ENCODE measurements around the gene FGFRL1. TPM values are rescaled to one million over a fixed set of nuclear protein-coding genes. Genes with fewer than 3 reads are reported as not detected.
A peak's percentile ranks its signal among the peaks of the same experiment; 100 is the strongest.
"Not testable (repeated sequence)": the region's sequence is repeated elsewhere in the genome, so short reads cannot be mapped to it uniquely, and the experiment has no call there.

Gene FGFRL1
- total RNA-seq, 8 experiments from 2014 or later = 5.4 to 42.4 (median 15.0) TPM

GRCh38 chr4:968621-969394, 42.6 kb upstream of the FGFRL1 start:
- H3K4me3 ChIP-seq = no peak overlapping the region
- in situ Hi-C loops (cut with MboI; ENCODE audit: low pct_unique_long_range_greater_than_20kb in 2 of 9, low sequenced_read_pairs in 9 of 9, unreplicated experiment in 9 of 9) = no loop called here
- H3K27ac ChIP-seq = no peak overlapping the region
- peaks cover 13 to 17% of the 10 kb centered on the region in 2 donors for H3K4me1 ChIP-seq (replicated peaks in 1 of 2)
- ATAC-seq (replicated peaks in 6 of 8) = peak in 2 of 8 experiments; percentile 6 to 9
- 45 to 93% (median 50%) methylated on average over 3 to 12 of the region's 23 CpGs; no CpG with 5 or more reads in 6 of the 10 experiments for WGBS, 10 experiments

DNA sequence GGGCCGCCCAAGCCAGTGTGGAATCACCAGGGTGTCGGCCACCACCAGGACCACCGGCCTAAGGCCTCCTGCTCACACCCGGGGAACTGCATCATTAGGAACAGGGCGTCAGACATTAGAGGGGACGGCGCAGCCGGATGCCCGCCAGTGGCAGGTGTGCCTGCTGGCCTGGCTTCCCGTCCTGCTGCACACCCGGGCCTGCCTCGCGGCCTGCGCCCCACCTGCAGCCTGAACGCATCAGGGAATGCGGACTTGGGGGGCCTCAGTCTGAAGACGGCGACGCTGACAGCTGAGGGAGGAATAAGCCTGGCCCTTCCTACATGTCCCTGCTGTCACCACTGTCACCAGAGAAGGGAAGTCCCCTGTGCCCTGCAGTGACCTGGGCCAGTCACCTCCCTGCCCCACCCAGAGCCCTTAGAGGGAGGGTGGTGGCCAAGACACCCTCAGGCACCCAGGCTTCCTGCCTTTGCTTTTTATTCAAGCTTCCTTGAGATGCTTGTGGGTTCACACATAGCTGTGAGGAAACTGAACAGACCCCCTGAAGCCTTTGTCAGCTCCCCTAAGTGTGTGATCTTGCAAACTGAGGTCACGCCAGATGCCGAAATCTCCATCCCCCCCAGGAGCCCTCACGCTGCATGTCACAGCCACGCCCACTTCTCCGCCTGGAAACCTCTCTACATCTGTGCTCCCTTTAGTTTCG, 41.2 kb upstream of the FGFRL1 start:
- 36 to 100% (median 65%) methylated on average over 3 to 6 of the region's 25 CpGs; no CpG with 5 or more reads in 2 of the 10 experiments for WGBS, 10 experiments
- Histone ChIP-seq H3K27ac (no peak overlapping the region), H3K4me3 (no peak overlapping the region), H3K4me1 (replicated peaks in 1 of 2) (peaks cover 13 to 17% of the 10 kb centered on the region in 2 donors)
- in situ Hi-C loops (cut with MboI; ENCODE audit: low pct_unique_long_range_greater_than_20kb in 2 of 9, low sequenced_read_pairs in 9 of 9, unreplicated experiment in 9 of 9) = no loop called here
- no peak for ATAC-seq (replicated peaks in 6 of 8)

DNA sequence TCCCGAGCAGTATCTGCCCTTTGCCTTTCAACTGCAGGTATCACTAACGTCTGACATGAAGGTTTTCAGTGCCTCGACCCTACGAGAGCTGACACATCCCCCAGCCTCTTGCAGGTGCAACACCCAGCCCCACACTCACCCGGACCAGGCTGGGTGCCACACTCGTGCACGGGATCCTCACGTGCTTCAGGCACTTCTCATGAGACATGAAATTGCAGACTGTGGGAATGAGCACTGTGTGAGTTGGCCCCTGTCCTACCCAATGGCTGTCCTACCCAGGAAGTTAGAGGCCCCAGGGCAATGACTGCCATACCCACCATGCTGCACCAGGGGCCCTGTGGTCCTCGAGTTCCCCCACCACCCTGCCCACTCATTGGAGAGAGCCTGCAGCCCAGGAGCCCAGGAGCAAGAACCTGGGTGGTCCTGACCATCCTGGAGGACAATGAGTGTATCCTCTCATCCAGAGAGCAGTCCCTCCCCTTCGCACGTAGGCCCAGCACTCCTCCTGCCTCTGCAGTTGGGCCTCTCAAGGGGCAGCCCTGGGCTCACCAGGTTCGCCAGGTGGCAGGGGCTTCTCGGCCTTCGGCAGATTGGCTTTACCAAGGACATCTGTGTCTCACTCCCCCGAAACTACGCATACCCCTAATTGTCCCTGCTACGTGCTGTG, 40.4 kb upstream of the FGFRL1 start:
- in situ Hi-C loops (cut with MboI; ENCODE audit: low pct_unique_long_range_greater_than_20kb in 2 of 9, low sequenced_read_pairs in 9 of 9, unreplicated experiment in 9 of 9) = no loop called here
- Histone ChIP-seq H3K4me1 (replicated peaks in 1 of 2) (peaks cover 13 to 17% of the 10 kb centered on the region in 2 donors), H3K27ac (no peak overlapping the region), H3K4me3 (no peak overlapping the region)
- WGBS, 10 experiments = 56 to 93% (median 60%) methylated on average over 1 to 7 of the region's 17 CpGs; no CpG with 5 or more reads in 4 of the 10 experiments
- no peak for ATAC-seq (replicated peaks in 6 of 8)

DNA sequence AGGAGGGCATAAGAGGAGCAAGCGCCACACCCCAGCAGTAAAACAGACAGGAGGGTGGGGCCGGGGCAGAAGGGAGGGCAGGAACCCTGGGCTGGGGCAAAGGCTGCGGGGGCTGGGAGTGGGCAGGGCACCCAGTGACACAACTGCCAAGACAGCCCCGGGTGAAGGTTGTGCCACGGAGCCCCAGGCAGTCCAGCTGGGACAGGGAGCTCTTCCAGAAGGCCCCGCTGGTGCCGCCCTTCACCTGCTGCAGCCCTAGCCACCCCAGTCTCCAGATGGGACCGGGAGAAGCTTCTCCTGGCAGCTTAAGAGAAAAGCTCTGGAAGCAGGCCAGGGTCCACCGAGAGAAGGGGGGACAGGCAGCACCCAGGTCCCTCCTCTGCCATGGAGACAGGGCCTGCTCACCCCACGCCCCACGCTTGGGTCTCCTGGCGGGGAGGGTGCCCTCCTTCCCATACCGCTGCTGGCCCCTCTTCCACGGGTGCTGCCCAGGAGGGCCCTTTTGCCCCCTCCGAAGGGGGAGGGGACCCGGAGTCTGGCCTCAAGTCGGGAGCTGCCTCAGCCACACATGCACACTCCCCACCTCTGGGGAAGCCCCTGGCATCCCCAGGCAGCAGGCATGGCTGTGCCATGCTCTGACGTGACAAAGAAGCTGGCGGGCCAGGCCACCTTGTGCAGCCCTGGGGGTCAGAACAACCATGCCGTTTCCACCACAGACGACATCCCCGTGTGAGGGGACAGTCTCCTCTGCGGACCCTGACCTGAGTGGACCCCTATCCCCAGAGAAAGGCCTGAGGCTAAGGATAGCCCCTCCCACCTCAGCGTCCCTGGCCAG, 39.5 kb upstream of the FGFRL1 start:
- no peak overlapping the region for H3K27ac ChIP-seq
- H3K4me3 ChIP-seq = peak overlapping the region; percentile 53 to 94 (median 60)
- in situ Hi-C loops (cut with MboI; ENCODE audit: low pct_unique_long_range_greater_than_20kb in 2 of 9, low sequenced_read_pairs in 9 of 9, unreplicated experiment in 9 of 9) = no loop called here
- peaks cover 13 to 17% of the 10 kb centered on the region in 2 donors for H3K4me1 ChIP-seq (replicated peaks in 1 of 2)
- 40 to 81% (median 70%) methylated on average over 2 to 5 of the region's 24 CpGs; no CpG with 5 or more reads in 7 of the 10 experiments for WGBS, 10 experiments
- no peak for ATAC-seq (replicated peaks in 6 of 8)

DNA sequence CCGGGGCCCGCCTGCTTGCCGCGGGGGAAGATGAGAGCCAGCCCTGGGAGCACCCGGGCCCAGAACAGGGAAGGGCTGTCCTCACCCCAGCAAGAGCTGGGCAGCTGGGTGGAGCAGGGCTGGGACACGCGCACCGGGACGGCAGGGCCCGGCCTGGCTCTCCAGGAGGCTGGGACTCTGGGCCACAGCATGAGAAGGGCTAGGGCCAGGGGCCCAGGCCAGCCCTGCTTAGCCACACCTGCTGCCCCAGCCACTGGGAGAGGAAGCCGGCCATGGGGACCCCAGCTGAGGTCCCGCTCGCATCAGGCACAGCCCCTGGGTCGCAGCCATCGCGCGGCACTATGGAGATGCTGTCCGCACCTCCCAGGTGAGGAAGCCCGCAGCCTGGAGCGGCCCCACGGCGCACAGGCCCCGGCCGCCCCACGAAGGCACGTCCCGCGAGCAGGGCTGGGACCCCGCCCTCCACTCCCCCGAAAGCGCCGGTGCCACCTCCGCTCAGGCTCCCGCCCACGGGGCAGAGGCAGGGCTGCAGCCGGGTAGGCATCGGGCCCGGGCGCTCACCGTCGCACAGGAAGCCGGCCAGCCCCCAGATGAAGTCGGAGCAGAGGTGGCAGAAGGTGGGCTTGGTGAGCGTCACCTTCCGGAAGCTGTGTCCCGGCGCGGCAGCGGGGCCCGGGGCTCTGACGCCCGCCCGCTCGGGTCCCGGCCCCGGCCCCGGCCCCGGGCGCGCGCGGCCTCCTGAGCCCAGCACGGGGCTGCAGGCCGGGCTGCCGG, 38.6 kb upstream of the FGFRL1 start:
- 0% methylated on average over 1 of the region's 65 CpGs; no CpG with 5 or more reads in 9 of the 10 experiments for WGBS, 10 experiments

DNA sequence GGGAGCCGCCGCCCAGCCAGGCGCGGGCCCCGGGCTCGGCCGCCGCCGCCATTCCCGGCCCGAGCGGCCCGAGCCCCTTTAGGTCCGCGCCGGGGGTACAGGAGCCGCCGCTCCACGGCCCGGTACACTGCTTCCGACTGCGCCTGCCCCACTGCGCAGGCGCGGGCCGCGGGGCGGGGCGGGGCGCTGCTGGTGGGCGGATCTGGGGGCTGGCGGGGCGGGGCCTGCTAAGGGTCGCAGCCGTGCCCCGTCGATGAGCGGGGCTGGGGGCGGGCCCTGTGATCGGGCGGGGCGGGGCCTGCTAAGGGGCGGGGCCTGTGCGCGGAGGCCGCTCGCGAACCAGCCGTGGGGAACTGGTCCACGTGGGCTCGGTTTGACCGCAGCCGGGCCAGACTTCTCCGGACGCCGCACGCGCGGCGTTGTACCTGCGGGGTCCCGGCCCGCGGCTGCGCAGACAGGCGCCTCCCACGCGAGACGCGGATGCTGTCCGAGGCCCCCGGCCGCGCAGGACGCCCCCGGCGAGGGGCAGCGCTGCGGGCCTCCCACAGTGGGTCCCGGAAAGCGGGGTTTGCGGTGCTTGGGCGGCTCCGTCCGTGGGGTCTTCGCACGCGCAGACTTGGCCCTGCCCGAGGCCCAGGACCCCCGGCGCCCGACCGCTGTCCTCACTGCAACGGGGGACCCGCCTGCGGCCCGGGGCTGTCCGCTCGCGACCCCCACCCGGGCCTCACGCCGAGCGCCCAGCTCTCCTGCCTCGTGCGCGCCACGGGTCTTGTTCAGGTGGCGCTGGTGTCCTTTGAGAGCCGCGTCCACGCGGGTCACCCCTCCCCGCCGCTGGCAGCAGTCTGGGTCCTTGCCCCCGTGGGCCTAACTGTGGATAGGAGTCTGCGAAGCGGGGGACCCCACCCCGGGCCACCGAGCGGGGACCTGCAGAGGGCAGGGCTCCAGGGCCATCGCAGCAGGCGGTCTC, 37.7 kb upstream of the FGFRL1 start, which contains the start of gene DGKQ:
Gene DGKQ, minus strand, starts transcription at position 139 of the 967 bp plus-strand sequence. Its CDS starts 87 bp downstream, at position 52.
- Histone ChIP-seq H3K27ac (no peak within 1 kb of the TSS), H3K4me1 (replicated peaks in 1 of 2) (peaks cover 10 to 12% of the 10 kb centered on the region in 2 donors), H3K4me3 (peak within 1 kb of the TSS; percentile 53 to 94 (median 60))
- in situ Hi-C loops (cut with MboI; ENCODE audit: low pct_unique_long_range_greater_than_20kb in 2 of 9, low sequenced_read_pairs in 9 of 9, unreplicated experiment in 9 of 9) = no loop called here
- ATAC-seq (replicated peaks in 6 of 8) = peak; percentile 74 to 89 (median 86)
- 49 to 80% methylated on average over 6 to 10 of the region's 123 CpGs; no CpG with 5 or more reads in 8 of the 10 experiments for WGBS, 10 experiments

More for the DNA sequence above, 38.6 kb upstream of the FGFRL1 start:
- no peak overlapping the region for H3K27ac ChIP-seq
- peaks cover 10 to 13% of the 10 kb centered on the region in 2 donors for H3K4me1 ChIP-seq (replicated peaks in 1 of 2)
- H3K4me3 ChIP-seq = peak overlapping the region; percentile 53 to 94 (median 60)
- in situ Hi-C loops (cut with MboI; ENCODE audit: low pct_unique_long_range_greater_than_20kb in 2 of 9, low sequenced_read_pairs in 9 of 9, unreplicated experiment in 9 of 9) = no loop called here
- ATAC-seq (replicated peaks in 6 of 8) = peak; percentile 41 to 65 (median 55)

DNA sequence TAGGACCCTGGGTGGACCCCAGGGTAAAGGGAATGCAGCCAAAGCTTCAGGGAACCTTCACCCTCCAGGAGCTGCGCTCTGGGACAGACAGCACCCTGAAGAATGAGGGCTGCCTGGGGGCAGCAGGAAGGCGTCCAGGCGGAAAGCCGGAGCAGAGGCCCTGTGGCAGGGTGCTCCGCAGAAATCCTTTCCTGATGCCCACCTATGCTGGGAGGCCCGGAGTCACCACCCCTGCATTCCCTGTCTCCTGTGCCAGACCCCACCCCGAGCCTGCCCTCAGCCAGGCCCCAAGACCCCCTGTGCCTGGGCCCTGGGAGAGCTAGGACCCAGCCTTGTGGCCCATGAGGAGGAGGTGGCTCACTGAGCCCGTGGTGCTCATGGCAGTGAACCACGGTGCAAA, 36.8 kb upstream of the FGFRL1 start:
- no peak for ATAC-seq (replicated peaks in 6 of 8)
- no peak overlapping the region for H3K4me3 ChIP-seq
- H3K4me1 ChIP-seq (replicated peaks in 1 of 2) = peaks cover 10 to 12% of the 10 kb centered on the region in 2 donors
- 73 to 100% methylated on average over 1 to 2 of the region's 9 CpGs; no CpG with 5 or more reads in 8 of the 10 experiments for WGBS, 10 experiments
- in situ Hi-C loops (cut with MboI; ENCODE audit: low pct_unique_long_range_greater_than_20kb in 2 of 9, low sequenced_read_pairs in 9 of 9, unreplicated experiment in 9 of 9) = no loop called here
- H3K27ac ChIP-seq = no peak overlapping the region

GRCh38 chr4:976016-976415, 35.4 kb upstream of the FGFRL1 start:
- ATAC-seq (replicated peaks in 6 of 8); in situ Hi-C loops (cut with MboI; ENCODE audit: low pct_unique_long_range_greater_than_20kb in 2 of 9, low sequenced_read_pairs in 9 of 9, unreplicated experiment in 9 of 9); H3K4me3 ChIP-seq; H3K27ac ChIP-seq: not testable (repeated sequence)
- no CpG with 5 or more reads among the region's 25 CpGs for WGBS, 10 experiments
- peaks cover 10 to 12% of the 10 kb centered on the region in 2 donors for H3K4me1 ChIP-seq (replicated peaks in 1 of 2)

- Histone ChIP-seq H3K4me1 (replicated peaks in 1 of 2) (no peaks in the 10 kb centered on the region), H3K4me3 (no peak overlapping the region), H3K27ac (no peak overlapping the region)
- peak in 4 of 8 experiments; percentile 55 to 81 (median 60) for ATAC-seq (replicated peaks in 6 of 8)
- in situ Hi-C loops (cut with MboI; ENCODE audit: low pct_unique_long_range_greater_than_20kb in 2 of 9, low sequenced_read_pairs in 9 of 9, unreplicated experiment in 9 of 9) = no loop called here
- 25 to 100% (median 57%) methylated on average over 1 to 14 of the region's 20 CpGs for whole genome bisulfite sequencing, 10 experiments
Measured at GRCh38 chr4:978957-979701, 32.3 kb upstream of the FGFRL1 start.

DNA sequence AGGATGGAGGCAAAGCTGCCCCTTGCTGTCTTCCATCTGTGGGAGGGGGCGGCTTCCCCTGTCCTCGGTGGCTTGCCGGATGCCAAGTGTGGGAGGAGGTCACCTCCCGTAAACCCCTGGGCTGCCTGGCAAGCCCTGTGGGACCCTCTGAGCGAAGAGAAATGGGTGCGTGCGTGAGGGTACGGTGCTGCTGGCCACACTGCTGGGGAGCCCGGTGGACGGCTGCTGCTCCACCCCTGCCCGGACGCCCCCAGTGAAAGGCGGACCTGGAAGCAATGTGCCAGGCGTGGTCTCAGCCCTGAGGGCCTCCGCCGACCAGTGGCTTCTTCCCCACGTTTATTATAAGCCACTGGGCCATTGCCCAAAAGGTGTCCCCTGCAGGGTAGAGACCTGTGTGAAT, 29.1 kb upstream of the FGFRL1 start:
- ATAC-seq (replicated peaks in 6 of 8) = no peak
- WGBS, 10 experiments = 83 to 94% (median 90%) methylated on average over 3 to 6 of the region's 17 CpGs; no CpG with 5 or more reads in 6 of the 10 experiments
- Histone ChIP-seq H3K4me3 (no peak overlapping the region), H3K4me1 (replicated peaks in 1 of 2) (peaks cover 0 to 7% of the 10 kb centered on the region in 2 donors), H3K27ac (no peak overlapping the region)
- in situ Hi-C loops (cut with MboI; ENCODE audit: low pct_unique_long_range_greater_than_20kb in 2 of 9, low sequenced_read_pairs in 9 of 9, unreplicated experiment in 9 of 9) = no loop called here
